Left hindlimb (tissue), 1 donor: ENCODE data around the gene ZNF592.
"Not testable (repeated sequence)": the region's sequence is repeated elsewhere in the genome, so short reads cannot be mapped to it uniquely, and the experiment has no call there.

Experiments used
- DNase-seq: peaks from one replicate; pipeline ENCODE4 v3.0.0-alpha.2; 2018

The ZNF592 gene

DNA sequence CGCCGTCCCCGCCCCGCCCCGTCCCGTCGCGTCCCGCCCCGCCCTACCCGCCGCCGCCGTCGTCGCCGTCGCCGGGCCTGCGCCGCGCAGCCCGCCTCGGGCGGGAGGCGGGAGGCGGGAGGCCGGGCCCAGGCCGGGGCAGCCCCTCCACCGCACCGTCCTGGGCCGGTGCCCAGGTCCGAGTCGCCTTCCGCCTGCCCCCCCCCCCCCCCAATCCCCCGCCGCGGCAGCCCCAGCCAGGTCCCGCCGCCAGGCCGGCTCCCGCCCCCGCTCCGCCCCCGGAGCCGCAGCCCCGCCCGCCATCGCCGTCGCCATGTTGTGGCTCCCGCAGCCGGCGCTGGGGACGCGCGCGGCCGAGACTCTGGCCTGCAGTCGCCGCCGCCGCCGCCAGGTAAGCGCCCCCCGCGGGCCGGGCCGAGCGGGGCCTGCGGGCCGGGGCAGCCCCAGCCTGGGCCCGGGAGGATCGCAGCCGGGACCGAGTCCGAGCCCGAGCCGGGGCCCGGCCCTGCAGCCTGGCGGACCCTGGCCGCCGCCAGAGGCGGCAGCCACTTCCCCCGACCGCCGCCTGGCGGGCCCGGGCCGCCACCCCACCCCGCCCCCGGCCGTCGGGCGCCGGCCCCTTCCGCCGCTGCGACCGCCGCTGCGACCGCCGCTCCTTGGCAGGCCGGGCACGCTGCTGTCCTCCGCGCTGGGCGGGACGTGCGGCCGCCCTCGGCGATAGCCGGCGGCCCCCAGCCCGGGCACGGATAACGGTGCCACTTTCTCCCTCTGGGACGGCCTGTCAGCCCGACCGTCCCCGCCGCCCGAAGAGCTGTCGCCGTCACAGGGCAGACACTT, at the start of gene ZNF592:
Gene ZNF592, plus strand, starts transcription at position 319 of the 837 bp plus-strand sequence. CDS start 34,084 bp downstream, outside the sequence.
- peak; percentile 92 for DNase-seq

DNA sequence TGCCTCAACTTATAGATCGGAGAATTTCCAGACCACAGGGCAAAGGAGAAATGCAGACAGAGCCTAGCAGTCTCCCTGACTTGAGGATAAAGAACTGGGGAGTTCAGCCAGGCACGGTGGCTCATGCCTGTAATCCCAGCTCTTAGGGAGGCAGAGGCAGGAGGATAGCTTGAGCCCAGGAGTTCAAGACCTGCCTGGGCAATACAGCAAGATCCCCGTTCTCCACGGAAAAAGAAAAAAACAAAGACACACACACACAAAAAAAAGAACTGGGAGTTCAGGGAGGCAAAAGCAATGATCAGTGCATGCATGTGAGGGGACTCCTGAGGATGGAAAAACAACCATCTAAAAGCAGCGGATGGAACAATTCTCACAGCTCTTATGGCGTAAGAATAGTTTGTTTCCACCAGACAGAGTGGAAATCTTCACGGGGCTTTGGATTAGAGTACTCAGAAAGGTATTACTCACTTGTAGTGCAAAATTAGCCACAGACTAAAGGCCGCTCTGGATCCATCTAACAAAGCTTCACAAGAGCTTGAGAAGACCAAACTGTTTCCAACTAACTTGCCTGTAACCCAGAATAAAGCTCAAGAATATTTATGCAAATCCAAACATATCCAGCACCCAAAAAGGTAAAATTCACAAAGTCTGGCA, 48.7 kb upstream of the ZNF592 start:
- DNase-seq, result no peak

GRCh38 chr15:84702961-84703482, 45.4 kb upstream of the ZNF592 start:
- DNase-seq, result no peak

DNA sequence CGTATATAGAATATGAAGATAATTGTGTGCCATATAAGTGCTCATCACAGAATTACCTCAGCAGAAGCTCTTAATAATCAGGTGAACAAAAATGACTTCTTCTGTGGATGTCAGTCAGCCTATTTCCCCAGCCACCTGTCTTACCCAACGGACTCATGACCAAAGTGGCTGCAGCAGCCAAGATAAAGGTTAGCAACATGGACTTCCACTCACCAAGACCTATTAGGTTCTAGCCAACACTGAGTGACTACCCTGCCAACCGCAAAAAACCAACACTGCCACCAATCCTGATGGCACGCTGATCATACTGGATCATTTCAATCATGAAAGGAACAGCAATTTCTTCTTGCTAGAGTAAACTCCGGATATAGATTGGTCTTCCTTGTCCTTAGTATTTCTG, 44.6 kb upstream of the ZNF592 start:
- no peak for DNase-seq

DNA sequence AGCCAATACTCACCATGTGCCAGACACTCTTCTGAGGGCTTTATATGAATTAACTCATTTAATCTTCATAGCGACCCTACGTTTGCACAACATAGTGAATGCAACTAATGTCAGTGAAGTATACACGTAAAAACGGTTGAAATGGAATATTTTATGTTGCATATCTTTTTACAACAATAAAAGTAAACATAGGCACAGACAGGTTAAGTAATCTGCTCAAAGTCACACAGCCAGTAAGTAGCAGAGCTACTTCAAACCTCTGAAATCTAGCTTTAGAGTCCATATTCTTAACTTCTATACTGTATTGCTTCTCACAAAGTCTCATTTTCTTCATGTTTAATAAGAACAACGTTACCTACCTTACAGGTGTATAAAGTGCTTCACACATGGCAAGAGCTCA, 34.0 kb upstream of the ZNF592 start:
- DNase-seq, result no peak

DNA sequence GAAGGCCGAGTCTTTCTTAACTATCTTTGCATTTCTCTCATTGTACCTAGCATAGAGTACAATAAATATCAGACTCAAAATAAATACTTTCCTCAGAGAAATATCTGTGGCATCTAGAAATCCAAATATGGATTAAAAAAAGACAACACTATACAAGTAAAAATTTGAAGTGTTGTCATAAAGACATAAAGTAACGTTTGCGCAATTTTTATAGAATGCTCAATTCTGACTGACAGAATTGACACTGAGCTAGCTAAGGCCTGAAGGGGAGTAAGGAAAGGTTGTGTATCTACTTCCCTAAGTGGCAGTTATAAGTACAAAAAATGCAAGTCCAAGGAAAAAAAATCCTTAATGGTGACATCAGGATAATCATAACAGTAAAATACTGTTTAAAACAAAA, 33.6 kb upstream of the ZNF592 start:
- DNase-seq, result no peak

DNA sequence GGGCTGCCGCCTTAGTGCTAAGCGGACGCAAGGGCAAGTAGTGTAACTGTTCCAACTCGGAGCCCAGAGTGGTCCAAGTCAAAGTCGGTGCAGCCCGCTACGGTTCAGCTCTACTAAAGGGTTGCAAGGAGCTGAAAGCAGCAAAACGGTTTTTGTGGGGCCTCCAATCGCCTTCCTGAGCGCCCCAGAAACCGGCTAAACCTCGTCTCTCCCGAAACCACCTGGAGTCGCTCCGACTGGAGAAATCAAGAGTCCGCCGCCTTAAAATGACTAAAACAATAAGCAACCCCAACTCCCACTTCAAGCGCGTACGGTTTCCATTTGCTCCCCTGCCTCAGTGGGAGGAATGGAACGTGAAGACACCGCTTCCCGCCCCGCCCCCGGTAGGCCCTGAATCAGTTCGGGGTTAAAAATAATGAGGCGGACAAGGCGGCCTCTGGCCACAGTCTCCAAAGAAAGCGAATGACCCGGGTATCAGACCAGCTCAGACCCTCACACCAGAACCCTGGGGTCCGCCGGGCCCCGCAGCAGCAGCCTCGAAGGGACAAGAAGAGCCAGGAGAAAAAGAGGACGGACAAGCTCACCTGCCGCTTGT, 32.9 kb upstream of the ZNF592 start:
- no peak for DNase-seq

GRCh38 chr15:84716036-84716732, 32.2 kb upstream of the ZNF592 start, which contains the start of gene SEC11A:
TSS of gene SEC11A (minus strand) at chr15:84716139. CDS start at chr15:84716075, 64 bp downstream.
- peak; percentile 96 for DNase-seq

DNA sequence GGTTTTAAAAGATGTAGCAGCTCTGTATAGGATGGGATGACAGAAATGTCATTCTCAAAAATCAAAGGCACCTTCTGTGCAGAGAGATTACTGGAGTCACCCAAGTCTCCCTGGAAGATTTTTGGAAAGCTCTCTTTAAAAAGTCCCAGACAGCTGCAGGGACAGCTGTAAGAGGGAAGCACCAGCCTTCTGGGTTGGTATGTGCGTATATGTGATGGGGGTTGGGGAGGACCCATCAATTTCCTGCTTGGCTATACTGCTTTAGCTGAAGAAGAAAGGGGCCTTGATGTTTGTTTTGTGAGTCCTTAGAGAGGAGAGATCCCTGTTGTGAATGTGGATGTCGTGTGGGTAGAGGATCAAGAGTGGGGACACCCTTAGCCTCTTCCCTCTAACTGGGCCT, 27.0 kb upstream of the ZNF592 start:
- no peak for DNase-seq

GRCh38 chr15:84722628-84723027, 25.8 kb upstream of the ZNF592 start:
- no peak for DNase-seq

GRCh38 chr15:84725001-84725491, 23.3 kb upstream of the ZNF592 start:
- DNase-seq, result no peak

DNA sequence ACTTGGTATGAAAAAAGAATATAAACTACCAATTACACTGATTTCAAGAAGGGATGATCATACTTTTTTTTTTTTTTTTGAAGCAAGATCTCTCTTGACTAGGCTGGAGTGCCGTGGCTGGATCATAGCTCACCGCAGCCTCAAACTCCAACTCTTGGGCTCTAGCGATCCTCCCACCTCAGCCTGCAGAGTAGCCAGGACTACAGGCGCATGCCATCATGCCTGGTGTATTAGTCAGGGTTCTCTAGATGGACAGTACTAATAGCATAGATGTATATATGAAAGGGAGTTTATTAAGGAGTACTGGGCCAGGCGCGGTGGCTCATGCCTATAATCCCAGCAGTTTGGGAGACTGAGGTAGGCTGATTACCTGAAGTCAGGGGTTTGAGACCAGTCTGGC, 21.0 kb upstream of the ZNF592 start:
- DNase-seq, result no peak

- no peak for DNase-seq
These were observed 16.6 kb upstream of the ZNF592 start for GRCh38 chr15:84731774-84732173.

- DNase-seq, result no peak
These were observed 13.5 kb upstream of the ZNF592 start for GRCh38 chr15:84734794-84735479.

- DNase-seq, result not testable (repeated sequence)
These were observed 12.8 kb upstream of the ZNF592 start for GRCh38 chr15:84735480-84736061.

DNA sequence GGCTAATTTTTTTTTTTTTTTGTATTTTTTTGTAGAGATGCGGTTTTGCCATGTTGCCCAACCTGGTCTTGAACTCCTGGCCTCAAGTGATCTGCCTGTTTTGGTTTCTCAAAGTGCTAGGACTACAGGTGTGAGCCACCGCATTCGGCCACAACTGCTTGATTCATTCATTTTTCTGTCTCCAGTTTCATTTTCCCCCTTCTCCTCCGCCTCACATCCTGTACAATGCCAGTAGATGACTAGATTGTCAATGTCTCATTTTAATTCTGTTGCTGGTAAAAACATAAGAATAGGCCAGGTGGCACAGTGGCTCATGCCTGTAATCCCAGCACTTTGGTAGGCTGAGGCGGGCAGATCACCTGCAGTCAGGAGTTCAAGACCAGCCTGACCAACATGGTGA, 12.0 kb upstream of the ZNF592 start:
- no peak for DNase-seq

DNA sequence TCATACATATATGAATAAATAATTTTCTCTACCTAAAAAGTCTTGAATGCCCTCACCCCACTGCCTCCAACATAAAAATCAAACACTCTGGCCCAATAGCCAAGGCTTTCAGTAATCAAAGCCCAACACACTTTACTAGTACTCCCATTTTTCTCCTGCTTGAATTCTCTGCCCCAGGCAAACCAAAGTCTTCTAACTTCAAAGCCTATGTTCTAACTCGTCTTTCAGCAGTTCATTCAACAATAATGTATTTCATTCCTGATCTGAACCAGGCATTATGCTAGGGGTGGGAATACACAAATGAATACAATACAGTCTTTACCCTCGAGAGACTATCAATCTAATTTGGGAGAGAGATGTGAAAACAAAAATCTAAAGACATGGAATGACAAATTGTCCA, 11.4 kb upstream of the ZNF592 start:
- DNase-seq, result no peak

GRCh38 chr15:84740691-84741090, 7.7 kb upstream of the ZNF592 start:
- no peak for DNase-seq

DNA sequence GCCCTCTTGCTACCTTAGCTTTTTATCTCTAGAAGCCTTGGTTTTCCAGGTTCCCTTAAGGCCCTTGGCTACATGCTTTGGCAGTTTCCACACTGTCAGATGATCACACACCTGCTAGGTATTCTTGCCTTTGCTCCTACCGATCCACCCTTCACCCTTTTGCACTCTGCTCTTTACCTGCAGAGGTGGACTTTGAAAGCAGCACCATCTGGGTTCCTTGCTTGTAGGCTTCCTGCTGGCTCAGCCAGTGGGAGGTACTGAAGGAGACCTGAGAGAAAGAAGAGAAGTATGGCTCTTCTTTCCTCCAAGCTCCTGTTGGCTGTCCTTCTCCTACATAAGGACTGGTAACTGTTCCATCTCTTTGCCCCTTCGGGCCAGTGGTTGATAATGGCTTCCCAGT, 7.3 kb upstream of the ZNF592 start:
- no peak for DNase-seq

GRCh38 chr15:84747416-84748273, 747 bp upstream of the ZNF592 start:
- peak; percentile 85 for DNase-seq
